Smooth muscle cell (in vitro differentiated cells): ENCODE data around the gene RASL10B. TPM values are rescaled to one million over a fixed set of nuclear protein-coding genes. Genes with fewer than 3 reads are reported as not detected.
A peak's percentile ranks its signal among the peaks of the same experiment; 100 is the strongest.
"Not testable (repeated sequence)": the region's sequence is repeated elsewhere in the genome, so short reads cannot be mapped to it uniquely, and the experiment has no call there.

Experiments
- DNase-seq: peaks from one replicate; lab custom pipeline; 2025; ENCODE audit not compliant: unreplicated experiment; lab: John Stamatoyannopoulos, UW
- H2AFZ ChIP-seq: fragments of 200-600 bp; sonication (generic); 2 replicates; pipeline ENCODE4 v1.6.0; 2016; ENCODE audit warnings: antibody characterized with exemption, low read depth, mild to moderate bottlenecking
- H3F3A ChIP-seq: fragments of 200-600 bp; sonication (generic); 2 replicates; pipeline ENCODE4 v1.6.0; 2017; ENCODE audit warnings: antibody characterized with exemption, low read depth
- H3K27ac ChIP-seq: fragments of 200-600 bp; sonication (generic); 2 replicates; pipeline ENCODE4 v1.5.1; 2016; ENCODE audit warnings: low read depth, mild to moderate bottlenecking
- H3K27me3 ChIP-seq: fragments of 200-600 bp; sonication (generic); 2 replicates; pipeline ENCODE4 v1.6.1; 2016; ENCODE audit warnings: low read depth, mild to moderate bottlenecking
- H3K36me3 ChIP-seq: fragments of 200-600 bp; sonication (generic); 2 replicates; pipeline ENCODE4 v1.5.1; 2016; ENCODE audit warnings: low read depth
- H3K4me1 ChIP-seq: fragments of 200-600 bp; sonication (generic); 2 replicates; pipeline ENCODE4 v1.5.1; 2016; ENCODE audit warnings: low read depth
- H3K4me2 ChIP-seq: fragments of 200-600 bp; sonication (generic); 2 replicates; pipeline ENCODE4 v1.6.0; 2016; ENCODE audit warnings: mild to moderate bottlenecking
- H3K4me3 ChIP-seq: fragments of 200-600 bp; sonication (generic); 2 replicates; pipeline ENCODE4 v1.5.1; 2016; ENCODE audit warnings: mild to moderate bottlenecking
- H3K79me2 ChIP-seq: fragments of 200-600 bp; sonication (generic); 2 replicates; pipeline ENCODE4 v1.6.0; 2016; ENCODE audit warnings: low read depth, mild to moderate bottlenecking
- H3K9ac ChIP-seq: fragments of 200-600 bp; sonication (generic); 2 replicates; pipeline ENCODE4 v1.6.0; 2016; ENCODE audit warnings: low read depth
- H3K9me3 ChIP-seq: fragments of 200-600 bp; sonication (generic); replicated peaks from 2 replicates; pipeline ENCODE4 v1.5.1; 2016; ENCODE audit warnings: low read depth
- H4K20me1 ChIP-seq: fragments of 200-600 bp; sonication (generic); 2 replicates; pipeline ENCODE4 v1.6.0; 2016; ENCODE audit warnings: low read depth
- CTCF ChIP-seq: fragments of 200-600 bp; sonication (generic); IDR thresholded peaks from 2 replicates; pipeline ENCODE4 v1.5.1; 2017; ENCODE audit warnings: borderline replicate concordance, mild to moderate bottlenecking, antibody characterized with exemption; ENCODE audit not compliant: insufficient read depth, poor library complexity, severe bottlenecking
- WGBS: methylation state at CpG from one replicate; pipeline ENCODE4 v1.1.7; 2016; ENCODE audit warnings: low lambda C conversion rate; 5-methylcytosine and 5-hydroxymethylcytosine counted together
- polyA plus RNA-seq: library from polyadenylated mRNA; unstranded; fragments of >200 nt; fragmentation: Nextera tagmentation; extraction: Ambion mirVana; gene quantifications from 2 replicates; pipeline ENCODE4 v1.2.1, GENCODE V29; 2016
- total RNA-seq: library from RNA; depleted of rRNA; stranded (reverse); fragments of >200 nt; gene quantifications from 2 replicates; pipeline ENCODE4 v1.2.3, GENCODE V29; 2014

RASL10B gene
- total and polyA plus RNA-seq, 2 experiments from 2014 or later, result 8.2 to 18.6 TPM

DNA sequence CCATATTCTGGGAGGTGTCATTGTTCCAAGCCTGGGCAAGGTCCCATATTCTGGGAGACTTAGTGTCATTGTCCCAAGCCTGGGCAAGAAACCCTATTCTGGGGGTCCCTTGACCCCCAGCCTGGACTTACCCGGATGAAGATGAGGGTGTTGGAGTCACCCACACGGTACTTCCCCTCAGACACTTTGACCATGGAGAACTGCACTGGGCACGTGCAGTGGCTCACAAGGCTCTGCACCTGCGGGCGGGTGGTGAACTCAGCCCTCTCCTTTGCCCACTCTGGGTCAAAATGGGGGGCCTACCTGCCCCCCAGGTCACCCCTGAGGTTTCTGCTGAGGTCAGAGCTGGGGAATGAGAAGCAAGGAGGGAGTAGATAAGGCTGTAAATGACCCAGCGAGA, 17.5 kb downstream of the RASL10B start:
- DNase-seq, result no peak
- no peaks in the 10 kb centered on the region for H3K4me1 ChIP-seq
- 94% methylated on average over 6 of the region's 6 CpGs for WGBS
- H3K4me2 ChIP-seq, result no peak overlapping the region
- no peaks in the 10 kb centered on the region for H3K79me2 ChIP-seq
- no peaks in the 10 kb centered on the region for H3K36me3 ChIP-seq
- H3K27me3 ChIP-seq, result peaks cover 16% of the 10 kb centered on the region
- no peaks in the 10 kb centered on the region for H3F3A ChIP-seq
- no peak overlapping the region for H2AFZ ChIP-seq
- TF ChIP-seq CTCF, result no peak
- H3K4me3 ChIP-seq, result no peak overlapping the region
- H3K9me3 ChIP-seq, result no peaks in the 10 kb centered on the region
- H4K20me1 ChIP-seq, result no peaks in the 10 kb centered on the region
- H3K9ac ChIP-seq, result no peak overlapping the region
- H3K27ac ChIP-seq, result no peak overlapping the region

DNA sequence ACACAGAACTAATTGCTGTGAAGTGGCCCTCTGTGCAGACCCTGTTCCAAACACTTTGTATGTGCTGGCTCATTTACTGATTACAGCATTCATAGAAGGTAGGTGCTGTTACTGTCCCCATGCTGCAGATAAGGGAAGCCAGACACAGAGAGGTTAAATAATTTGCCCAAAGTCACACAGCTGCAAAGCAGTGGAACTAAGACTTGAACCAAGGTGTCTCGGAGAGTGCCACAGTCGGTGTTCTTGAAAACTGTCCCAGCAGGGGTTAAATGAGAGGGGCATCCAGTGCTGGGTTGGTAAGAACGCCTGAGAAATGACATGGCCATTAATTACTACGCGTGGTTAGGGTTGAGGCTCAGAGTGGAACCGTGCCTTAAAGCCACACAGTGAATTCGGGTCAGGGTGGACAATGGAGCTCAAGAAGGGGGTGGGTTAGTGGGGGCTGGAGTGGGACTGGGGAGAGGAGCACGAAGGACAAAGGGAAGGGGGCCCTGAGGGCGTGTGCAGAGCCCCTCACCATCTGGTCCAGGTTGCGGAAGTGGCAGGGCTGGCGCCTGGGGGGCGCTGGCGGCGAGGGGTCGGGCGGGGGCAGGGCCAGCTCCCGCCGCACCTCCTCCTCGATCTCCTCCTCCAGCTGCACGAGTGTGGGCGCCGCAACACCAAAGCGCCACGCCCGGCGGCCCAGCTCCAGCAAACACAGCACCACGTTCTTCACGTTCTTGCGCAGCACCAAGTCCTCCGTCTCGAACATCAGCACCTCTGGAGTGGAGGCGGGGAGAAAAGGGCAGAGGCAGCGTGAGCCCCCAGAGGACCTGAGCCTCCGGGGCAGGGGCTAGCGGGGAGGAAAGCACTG, 18.3 kb downstream of the RASL10B start:
- Histone ChIP-seq H3K4me2 (peak overlapping the region; percentile 73), H4K20me1 (no peaks in the 10 kb centered on the region)

GRCh38 chr17:35750526-35751395, 19.3 kb downstream of the RASL10B start:
- no peak for TF ChIP-seq CTCF
- Histone ChIP-seq H3K27me3 (peaks cover 16% of the 10 kb centered on the region), H3K4me2 (peak overlapping the region; percentile 73), H3F3A (no peaks in the 10 kb centered on the region), H2AFZ (no peak overlapping the region), H3K9ac (no peak overlapping the region), H3K4me3 (no peak overlapping the region), H3K79me2 (no peaks in the 10 kb centered on the region), H3K4me1 (no peaks in the 10 kb centered on the region), H3K9me3 (no peaks in the 10 kb centered on the region), H4K20me1 (no peaks in the 10 kb centered on the region), H3K27ac (no peak overlapping the region), H3K36me3 (no peaks in the 10 kb centered on the region)
- WGBS, result 85% methylated on average over 10 of the region's 10 CpGs
- no peak for DNase-seq

More for the DNA sequence above, 18.3 kb downstream of the RASL10B start:
- no peaks in the 10 kb centered on the region for H3K79me2 ChIP-seq
- no peaks in the 10 kb centered on the region for H3F3A ChIP-seq
- peak overlapping the region; percentile 24 for H3K4me3 ChIP-seq
- H3K9ac ChIP-seq, result no peak overlapping the region
- H3K27me3 ChIP-seq, result peaks cover 16% of the 10 kb centered on the region
- WGBS, result 21% methylated on average over 27 of the region's 35 CpGs
- DNase-seq, result no peak
- H2AFZ ChIP-seq, result no peak overlapping the region
- no peaks in the 10 kb centered on the region for H3K9me3 ChIP-seq
- no peak for TF ChIP-seq CTCF
- H3K27ac ChIP-seq, result no peak overlapping the region
- no peaks in the 10 kb centered on the region for H3K36me3 ChIP-seq
- no peaks in the 10 kb centered on the region for H3K4me1 ChIP-seq

- H2AFZ ChIP-seq, H4K20me1 ChIP-seq, H3K27ac ChIP-seq, H3K9me3 ChIP-seq, H3K36me3 ChIP-seq, DNase-seq, H3K4me1 ChIP-seq, H3K9ac ChIP-seq, H3F3A ChIP-seq, H3K4me3 ChIP-seq, H3K4me2 ChIP-seq, H3K79me2 ChIP-seq: not testable (repeated sequence)
- 92% methylated on average over 4 of the region's 4 CpGs for WGBS
- H3K27me3 ChIP-seq, result peaks cover 16% of the 10 kb centered on the region
Observed at GRCh38 chr17:35751541-35751940, 20.1 kb downstream of the RASL10B start.
